ENCODE measurements around the gene PGAM5.
"Not testable (repeated sequence)": the region's sequence is repeated elsewhere in the genome, so short reads cannot be mapped to it uniquely, and the experiment has no call there.

PGAM5 gene

GRCh38 chr12:132723015-132723763, 12.5 kb downstream of the PGAM5 start:
- no peak for DNase-seq

DNA sequence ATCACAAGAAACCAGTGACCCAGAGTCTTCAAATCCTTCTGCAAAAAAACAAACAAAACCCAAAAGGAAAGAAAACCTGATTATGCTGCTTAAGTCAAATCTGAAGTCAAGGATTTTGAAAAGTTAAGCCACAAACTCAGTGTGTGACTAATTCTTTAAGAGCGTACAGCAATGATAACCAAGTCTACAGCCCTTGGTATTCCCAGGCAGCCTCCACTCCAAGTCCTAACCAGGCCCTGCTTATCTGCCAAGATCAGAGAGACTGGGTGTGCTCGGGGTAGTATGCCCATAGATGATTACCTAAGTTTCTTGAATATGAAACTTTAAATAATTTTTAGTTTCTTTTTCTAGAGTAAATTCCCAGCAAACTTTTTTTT, 13.1 kb downstream of the PGAM5 start:
- DNase-seq = no peak

GRCh38 chr12:132724506-132725241, 14.0 kb downstream of the PGAM5 start:
- no peak for DNase-seq

- DNase-seq = no peak
Measured at GRCh38 chr12:132726386-132726785, 15.7 kb downstream of the PGAM5 start.

DNA sequence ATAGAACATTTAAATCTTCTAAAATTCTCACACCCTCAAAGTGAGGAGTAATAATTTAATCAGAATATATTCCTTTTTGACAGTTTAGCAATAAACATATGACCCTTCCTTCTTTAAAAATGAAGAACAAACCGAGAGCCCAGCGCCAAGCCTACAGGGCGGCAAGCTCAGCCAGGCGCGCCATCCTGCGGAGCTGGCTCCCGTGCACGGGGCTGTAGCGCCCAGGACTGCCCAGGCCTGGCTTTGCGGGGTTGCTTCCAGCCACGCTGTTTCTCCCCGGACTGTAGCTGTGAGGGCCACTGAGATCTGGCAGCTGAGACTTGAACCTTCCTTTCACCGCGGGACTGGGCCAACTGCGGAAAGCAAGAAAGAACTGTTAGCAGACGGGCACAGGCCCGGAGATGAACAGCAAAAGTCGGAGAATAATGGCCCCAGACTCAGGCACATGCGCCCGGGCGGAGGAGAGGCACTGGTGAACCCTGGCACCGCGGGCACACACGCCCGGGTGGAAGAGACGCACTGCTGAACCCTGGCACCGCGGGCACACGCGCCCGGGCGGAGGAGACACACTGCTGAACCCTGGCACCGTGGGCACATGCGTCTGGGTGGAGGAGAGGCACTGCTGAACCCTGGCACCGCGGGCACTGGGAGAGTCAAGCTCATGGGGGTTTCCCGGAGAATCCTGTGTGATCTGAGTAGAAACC, 16.6 kb downstream of the PGAM5 start:
- no peak for DNase-seq

GRCh38 chr12:132728502-132728901, 17.9 kb downstream of the PGAM5 start:
- DNase-seq = no peak

GRCh38 chr12:132729541-132730320, 19.1 kb downstream of the PGAM5 start:
- DNase-seq = no peak

DNA sequence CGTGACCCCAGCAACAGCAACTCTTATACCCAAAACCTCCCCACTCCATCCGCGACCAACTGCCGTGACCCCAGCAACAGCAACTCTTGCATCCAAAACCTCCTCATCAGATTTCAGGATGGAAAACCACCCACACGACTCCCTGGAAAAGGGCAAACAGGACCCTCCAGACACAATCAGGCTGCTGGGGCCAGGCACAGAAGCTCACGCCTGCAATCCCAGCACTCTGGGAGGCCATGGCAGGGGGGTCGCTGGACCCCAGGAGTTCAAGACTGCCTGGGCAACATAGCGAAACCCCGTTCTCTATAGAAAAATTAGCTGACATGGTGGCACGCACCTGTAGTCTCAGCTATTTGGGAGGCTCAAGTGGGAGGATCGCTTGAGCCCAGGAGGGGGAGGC, 19.7 kb downstream of the PGAM5 start:
- no peak for DNase-seq

GRCh38 chr12:132731574-132731973, 20.9 kb downstream of the PGAM5 start:
- no peak for DNase-seq

- no peak for DNase-seq
Measured at GRCh38 chr12:132734206-132734605, 23.6 kb downstream of the PGAM5 start.

DNA sequence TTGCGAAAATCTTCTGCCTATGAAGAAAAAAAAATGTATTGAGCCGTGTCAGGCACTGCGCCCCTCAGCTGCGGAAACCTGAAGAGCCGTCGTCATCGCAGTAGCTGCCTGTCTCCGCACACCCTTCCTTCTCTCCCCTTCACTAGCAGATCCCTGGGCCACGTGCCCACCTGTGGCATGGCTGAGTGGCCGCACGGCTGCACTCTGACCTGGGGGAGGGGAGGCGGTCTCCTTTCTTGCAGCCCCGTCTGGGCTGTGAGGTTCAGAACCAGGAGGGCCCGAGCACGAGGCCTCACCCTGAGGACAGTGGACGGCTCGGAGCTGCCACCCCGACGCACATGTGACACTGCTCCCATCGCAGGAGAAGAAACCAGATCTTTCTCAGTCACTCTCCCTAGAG, 24.9 kb downstream of the PGAM5 start:
- DNase-seq = no peak

GRCh38 chr12:132736378-132736777, 25.7 kb downstream of the PGAM5 start:
- no peak for DNase-seq

- no peak for DNase-seq
Measured at GRCh38 chr12:132736913-132737312, 26.3 kb downstream of the PGAM5 start.

DNA sequence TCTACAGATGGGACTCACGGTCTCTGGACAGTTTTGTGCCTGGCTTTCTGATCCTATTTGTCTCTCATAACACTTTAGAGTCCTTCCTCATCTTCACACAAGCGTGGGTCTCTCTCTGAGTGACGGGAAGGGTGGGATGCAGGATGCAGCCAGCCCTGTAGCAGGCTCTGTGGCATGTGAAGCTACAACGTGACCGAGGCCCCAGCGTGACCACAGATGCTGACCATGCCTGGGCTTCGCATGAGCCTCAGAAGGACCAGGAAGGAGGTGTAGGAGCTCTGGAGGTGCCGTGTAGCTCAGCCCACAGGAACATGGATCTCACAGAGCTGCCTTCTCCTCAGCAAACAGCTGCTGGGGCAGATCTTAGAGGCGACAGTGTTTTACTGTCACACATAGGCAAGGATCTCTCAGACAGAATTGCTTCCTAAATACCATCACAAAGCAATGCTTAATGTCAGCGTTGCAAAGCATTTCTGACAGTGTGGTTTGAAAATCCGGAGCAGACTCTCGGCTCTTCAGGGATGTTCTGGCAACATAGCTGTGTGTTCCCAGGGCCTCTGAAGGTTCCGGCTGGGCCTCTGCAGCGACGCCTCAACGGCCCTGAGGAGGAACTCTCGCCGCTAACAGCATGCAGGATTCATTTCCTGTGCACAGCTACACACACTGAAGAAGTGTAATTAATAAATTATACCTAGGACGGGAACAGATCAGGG, 29.1 kb downstream of the PGAM5 start:
- DNase-seq = no peak

DNA sequence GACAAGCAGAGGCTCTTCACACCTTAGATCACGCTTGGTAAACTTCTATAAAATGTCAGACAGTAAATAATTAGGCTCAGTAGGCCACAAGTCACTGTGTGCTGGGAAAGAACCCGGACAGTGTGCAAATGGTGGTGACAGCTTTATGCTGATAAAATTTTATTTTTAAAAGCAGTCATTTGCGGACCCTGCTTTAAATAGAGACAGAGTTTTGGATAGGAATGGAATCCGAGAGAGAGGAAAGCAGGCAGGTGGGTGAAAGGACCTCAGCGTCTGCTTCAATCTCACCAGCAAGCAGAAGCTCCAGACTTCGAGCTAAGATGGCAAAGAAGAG, 29.6 kb downstream of the PGAM5 start:
- DNase-seq = no peak

DNA sequence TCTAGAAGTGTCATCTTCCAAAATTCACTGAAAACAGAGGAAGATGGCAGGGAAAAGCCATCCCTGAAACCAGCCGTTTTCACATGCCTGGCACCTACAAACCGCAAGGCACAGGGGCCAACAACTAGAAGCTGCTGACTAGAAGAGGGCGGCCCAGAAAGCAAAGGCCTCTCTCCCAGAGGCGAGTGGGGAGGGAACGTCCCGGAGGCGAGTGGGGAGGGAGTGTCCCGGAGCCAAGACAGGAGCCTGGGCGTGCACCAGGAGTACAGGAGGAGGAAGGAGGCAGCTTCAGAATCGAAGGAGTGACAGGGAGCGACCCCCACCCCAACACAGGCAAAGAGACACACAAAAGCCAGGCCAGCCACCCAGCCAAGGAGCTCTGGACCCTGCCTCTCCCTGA, 30.0 kb downstream of the PGAM5 start:
- no peak for DNase-seq

- DNase-seq = no peak
Measured at GRCh38 chr12:132741620-132742019, 31.0 kb downstream of the PGAM5 start.

DNA sequence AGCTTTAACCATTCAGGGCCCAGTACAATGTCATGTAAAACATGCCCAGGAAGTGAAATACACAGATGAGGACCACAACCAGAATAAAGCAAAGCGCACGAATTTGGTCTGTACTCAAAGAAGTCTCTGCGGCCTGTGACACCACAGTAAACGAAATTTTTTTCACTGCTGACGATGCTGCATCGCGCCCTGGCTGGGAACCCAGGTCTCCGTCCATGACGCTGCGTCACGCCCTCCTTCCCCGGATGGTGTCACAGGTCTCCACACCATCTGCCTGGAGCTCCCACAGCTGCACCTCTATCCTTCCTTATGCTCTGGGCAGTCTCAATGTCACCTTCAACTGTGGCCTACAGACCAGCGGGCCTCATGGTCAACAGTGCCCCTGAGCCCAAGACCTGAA, 33.2 kb downstream of the PGAM5 start:
- no peak for DNase-seq

- no peak for DNase-seq
Measured at GRCh38 chr12:132746613-132747012, 36.0 kb downstream of the PGAM5 start.

DNA sequence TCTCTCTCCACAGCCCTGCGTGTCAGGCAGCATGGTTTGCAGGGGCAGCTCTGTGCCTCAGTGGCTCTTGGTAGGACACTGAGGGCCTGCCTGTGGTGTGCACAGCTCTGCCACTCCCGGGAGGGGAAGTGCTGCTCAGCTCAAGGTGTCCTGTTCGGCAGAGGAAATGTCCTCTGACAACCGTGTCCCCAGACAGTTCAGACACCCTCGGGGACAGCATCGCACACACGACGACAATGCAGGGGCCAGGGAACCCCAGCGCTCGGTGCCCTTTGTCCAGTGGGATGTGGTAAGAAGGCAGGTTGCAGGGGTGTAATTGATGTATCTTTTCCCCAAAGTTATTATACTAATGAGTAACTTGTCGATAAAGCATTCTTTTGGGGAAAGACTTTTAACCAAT, 36.8 kb downstream of the PGAM5 start:
- no peak for DNase-seq

DNA sequence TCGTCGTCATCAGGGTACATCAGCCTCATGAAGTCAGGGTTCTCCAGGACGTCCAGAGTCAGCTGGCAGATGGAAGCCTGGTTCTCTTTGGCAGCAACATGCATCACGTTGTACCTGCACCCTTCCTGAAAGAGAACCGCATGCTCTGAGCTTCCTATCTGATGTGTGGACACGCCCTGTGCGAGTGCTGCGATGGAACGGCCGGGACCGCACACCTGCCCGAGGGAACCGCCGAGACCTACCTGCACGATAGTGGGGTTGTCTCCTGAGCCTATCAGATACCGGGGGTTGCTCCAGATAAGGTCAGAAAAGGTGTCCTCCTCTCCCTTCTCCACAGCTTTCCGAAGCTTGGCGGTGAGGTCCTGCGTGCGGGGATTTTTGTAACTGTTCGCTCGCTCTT, 37.3 kb downstream of the PGAM5 start:
- no peak for DNase-seq

DNA sequence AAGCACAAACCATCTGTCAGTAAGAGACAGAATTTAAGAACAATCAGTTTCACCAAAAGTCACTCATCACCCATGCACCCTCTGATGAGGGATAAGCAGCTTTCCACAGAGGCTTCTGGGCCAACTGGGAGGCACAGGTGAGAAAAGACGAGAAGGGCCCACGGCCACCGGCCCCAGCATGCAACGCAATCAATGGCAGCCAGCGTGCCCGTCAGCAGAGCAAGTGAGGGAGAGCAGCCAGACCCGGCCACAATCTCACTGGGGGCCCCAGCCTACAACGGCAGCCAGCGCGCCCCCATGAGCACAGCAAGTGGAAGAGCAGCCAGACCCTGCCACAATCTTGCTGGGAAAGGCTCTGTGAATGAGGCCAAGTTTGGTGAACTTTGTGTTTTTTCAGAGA, 37.7 kb downstream of the PGAM5 start:
- DNase-seq = no peak

GRCh38 chr12:132753670-132754069, 43.0 kb downstream of the PGAM5 start:
- not testable (repeated sequence) for DNase-seq

All from stimulated activated CD4-positive, alpha-beta T cell treated with anti-CD3 and anti-CD28 coated beads, Interleukin-2, amount 100 ng/mL, for 48 hours (primary cell).